Activated T-cell treated with anti-CD3 and anti-CD28 coated beads for 48 hours (primary cell): ENCODE measurements around the gene DCUN1D2.
"Not testable (repeated sequence)": the region's sequence is repeated elsewhere in the genome, so short reads cannot be mapped to it uniquely, and the experiment has no call there.

Experiments
- DNase-seq: peaks from one replicate; pipeline ENCODE4 v3.0.0-alpha.2; 2020; ENCODE audit warnings: low read depth

Gene DCUN1D2

DNA sequence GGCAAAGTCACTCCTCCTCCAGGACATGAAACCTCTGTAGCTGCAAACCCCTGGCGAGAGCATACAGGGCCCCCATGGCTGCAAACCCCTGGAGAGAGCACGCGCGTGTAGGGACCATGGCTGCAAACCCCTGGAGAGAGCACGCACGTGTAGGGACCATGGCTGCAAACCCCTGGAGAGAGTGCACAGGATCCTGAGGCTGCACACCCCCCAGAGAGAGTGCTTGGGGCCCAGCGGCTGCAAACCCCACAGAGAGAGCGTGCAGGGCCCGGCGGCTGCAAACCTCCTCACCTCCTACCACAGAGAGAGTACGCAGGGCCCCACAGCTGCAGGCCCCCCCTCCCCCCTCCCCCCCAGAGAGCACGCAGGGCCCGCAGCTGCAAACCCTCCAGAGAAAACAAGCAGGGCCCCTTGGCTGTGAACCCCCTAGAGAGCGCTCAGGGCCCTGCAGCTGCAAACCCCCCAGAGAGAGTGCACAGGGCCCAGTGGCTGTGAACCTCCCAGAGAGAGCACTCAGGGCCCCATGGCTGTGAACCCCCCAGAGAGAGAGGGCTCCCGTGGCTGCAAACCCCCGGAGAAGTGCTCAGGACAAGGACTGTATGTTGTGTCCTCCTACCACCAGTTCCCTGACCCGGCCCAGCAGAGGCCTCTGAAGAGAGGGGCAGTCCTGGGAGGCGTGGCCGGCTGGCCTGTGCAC, 44.6 kb downstream of the DCUN1D2 start:
- DNase-seq = no peak

DNA sequence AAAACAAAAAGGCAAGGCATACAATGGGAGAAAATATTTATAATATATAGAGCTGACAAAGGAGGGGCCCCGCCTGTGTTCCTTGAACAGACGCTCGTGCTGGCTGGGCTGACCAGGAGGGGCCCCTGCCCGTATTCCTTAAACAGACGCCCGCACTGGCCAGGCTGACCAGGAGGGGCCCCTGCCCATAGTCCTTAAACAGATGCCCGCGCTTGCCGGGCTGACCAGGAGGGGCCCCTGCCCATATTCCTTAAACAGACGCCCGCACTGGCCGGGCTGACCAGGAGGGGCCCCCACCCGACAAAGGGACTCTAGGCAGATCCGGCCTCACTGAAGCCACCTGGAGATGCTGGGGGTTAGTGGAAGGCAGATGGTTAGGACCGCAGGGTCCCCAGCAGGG, 46.5 kb downstream of the DCUN1D2 start:
- DNase-seq = no peak

DNA sequence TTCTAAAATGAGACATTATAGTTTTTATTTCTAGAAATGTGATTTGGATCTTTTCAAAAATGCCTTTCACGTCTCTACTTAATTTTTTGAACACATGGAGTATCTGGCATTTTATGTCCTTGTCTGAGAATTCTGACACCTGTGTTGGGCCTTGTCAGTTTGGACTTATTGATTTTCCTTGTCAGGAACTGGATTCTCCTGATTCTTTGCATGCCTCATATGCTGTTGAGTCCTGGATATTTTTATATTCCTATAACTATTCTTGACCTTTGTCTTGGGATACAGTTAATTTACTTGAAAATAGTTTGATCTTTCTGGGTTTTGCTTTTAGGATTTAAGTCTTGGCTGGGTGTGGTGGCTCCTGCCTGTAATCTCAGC, 47.5 kb downstream of the DCUN1D2 start:
- no peak for DNase-seq

DNA sequence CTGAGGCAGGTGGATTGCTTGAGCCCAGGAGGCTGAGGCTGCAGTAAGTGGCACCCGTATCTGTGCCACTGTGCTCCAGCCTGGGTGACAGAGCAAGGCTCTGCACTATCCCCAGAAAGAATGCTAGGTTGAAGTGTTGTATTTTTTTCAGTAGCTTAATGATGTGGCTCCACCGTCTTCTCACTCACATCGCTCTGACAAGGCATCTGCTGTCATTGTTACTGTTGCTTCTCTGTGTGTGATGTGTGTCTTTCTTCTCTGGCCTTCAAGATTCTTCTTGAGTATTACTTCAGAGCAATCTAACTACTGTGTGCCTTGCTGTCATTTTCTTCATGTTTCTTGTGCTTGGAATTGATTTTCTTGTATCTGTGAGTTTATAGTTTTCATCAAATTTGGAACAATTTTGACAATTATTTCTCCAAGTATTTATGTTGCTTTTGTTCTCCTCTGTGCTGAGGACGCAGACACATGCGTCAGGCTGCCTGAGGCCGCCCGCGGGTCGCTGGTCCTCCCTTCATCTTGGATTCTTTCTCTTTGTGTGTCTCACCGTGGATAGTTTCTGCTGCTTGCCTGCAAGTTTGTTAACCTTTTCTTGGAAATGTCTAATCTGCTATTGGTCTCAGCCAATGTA, 48.0 kb downstream of the DCUN1D2 start:
- DNase-seq = no peak

DNA sequence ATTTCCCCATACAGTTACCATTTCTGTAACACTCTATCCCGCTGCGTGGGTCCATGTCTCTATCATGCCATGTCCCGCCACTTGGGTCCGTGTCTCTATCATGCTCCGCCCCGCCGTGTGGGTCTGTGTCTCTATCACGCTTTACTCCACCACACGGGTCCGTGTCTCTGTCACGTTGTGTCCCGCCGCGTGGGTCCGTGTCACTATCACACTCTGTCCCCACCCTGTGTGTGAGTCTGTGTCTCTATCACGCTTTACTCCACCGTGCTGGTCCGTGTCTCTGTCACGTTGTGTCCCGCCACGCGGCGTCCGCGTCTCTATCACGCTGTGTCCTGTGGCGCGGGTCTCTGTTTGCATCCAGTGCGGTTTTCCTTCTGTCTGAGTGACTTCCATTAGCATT, 48.9 kb downstream of the DCUN1D2 start:
- no peak for DNase-seq

DNA sequence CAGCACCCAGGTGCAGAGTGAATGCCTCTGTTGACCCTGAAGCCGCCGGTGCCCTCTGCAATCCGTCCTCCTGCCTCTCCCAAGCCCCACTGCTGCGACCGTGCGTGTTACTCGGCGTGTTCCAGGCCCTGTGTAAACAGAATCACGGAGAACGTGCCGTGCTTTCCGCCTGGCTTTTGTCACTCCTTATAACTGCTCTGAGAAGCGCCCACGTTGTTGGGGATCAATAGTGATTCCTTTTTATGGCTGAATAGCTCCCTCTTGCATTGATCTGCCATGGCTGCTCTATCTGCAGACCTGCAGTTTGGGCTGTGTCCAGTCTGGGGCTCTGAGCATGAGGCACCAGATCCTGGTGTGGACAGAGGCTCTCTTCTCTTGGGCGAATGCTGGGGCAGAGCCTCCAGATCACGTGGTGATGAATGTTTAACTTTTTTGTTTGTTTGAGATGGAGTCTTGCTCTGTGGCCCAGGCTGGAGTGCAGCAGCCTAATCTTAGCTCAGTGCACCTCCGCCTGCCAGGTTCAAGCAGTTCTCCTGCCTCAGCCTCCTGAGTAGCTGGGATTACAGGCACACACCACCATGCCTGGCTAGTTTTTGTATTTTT, 53.0 kb downstream of the DCUN1D2 start:
- DNase-seq = no peak

DNA sequence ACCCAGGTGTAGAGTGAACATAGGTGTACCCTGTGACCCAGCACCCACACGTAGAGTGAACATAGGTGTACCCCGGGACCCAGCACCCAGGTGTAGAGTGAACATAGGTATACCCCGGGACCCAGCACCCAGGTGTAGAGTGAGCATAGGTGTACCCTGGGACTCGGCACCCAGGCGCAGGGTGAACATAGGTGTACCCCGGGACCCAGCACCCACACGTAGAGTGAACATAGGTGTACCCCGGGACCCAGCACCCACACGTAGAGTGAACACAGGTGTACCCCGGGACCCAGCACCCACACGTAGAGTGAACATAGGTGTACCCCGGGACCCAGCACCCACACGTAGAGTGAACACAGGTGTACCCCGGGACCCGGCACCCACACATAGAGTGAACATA, 53.6 kb downstream of the DCUN1D2 start:
- DNase-seq = not testable (repeated sequence)

DNA sequence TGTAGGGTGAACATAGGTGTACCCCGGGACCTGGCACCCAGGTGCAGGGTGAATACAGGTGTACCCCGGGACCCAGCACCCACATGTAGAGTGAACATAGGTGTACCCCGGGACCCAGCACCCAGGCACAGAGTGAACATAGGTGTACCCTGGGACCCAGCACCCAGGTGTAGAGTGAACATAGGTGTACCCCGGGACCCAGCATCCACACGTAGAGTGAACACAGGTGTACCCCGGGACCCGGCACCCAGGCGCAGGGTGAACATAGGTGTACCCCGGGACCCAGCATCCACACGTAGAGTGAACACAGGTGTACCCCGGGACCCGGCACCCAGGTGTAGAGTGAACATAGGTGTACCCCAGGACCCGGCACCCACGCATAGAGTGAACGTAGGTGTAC, 54.6 kb downstream of the DCUN1D2 start:
- DNase-seq = not testable (repeated sequence)

DNA sequence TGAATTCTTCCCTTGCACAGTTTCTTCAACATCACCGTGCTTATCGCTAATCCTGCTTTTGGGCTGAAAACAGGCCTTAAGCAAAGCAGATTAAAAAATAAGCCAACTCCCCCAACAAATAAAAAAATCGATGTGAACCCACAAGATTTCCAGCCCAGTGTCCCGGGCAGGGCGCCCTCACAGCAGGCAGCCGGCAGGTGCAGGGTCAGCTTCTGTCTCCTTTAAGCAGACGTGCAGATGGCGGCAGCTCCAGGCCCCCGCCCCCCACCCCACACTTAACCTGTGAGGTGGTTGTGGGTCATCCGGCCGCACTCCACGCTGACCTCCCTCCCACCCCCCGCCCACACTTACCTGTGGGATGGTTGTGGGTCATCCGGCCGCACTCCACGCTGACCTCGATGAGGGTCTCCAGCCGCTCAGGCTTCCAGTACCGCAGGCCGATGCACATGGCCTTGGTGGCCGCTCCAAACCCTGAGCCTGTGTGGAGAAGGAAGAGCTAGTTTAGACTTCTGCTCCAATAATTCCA, 57.1 kb downstream of the DCUN1D2 start:
- no peak for DNase-seq

DNA sequence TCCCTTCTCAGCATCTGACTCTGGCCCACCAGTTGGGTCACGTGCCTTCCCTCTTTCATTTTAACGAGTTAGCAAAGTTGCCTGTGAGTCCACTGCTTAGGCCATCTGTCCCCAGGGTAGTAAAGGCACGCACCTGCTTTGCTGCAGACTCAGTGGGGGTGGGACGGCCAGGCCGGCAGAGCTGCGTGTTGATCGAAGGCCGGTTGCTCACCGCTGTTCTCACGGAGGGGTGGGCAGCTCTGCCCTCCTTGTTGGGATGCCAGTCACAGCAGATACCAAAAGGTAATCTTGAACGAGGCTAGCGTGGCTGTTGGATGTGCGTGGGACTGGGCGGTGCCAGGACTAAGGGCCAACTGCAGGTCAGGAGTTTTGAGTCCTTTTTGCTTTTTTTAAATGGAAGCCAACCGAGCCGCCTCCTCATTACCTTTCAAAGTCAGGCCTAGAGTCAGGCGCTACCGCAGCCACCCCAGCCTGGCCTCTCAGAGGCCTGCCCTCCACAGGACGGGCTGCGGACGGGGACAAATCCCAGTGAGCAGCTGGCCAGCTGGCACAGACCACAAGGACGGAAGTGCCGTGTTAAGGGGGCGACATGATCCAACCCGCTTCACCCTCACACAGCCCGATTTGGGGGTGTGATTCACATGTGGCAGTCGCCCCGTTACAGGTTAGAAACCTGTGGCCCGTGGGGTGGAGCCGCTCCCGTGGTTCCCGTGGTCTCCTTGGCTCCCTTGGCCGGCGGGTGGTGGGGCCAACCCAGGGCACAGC, 57.8 kb downstream of the DCUN1D2 start:
- no peak for DNase-seq

DNA sequence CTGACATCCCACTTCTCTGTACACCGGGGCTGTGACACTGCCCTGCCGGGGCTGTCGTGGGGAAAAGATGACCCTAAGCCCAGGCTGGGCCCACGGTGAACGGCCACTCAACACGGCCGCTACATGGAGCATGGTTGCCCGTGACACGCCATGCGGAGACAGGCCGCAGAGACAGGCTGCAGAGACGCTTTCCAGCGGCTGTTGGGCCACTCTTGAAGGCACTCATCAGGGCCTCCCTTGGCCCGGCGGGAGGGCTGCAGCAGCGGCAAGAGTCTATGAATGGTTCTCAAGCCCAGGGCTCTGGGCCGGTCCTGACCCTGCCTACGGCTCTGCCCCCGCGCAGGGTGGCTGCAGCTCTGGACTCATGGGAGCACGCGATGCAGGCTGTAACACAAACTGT, 59.3 kb downstream of the DCUN1D2 start:
- DNase-seq = no peak

DNA sequence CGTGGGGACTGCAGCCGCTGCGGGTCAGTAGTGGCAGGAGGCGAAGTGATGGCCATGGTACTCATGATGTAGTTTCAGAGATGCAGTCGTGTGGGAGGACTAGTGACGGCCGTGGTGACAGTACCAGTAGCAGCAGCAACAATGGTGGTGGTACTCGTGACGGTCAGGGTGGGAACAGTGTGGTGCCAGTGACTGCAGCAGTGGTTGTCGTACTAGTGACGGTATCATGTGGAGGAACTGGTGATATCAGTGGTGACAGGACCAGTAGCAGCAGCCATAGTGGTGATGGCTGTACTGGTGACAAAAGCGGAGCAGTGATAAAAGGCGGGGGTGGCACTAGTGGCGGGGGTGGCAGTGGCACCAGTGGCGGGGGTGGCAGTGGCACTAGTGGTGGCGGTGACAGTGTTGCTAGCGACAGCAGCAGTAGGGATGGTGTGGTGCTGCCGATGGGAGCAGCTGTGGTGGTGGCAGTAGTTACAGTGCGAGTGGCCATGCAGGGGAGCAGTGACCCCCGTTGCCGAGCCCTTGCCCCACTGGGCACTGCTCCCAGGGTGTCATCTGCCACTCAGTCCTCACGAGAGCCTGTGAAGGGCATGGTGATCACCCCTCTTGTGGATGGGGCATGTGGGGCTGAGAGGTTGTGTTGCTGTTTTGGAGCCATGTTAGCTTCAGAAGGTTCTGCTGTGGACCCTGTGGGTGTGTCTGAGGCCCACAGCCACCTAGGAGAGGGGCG, 60.0 kb downstream of the DCUN1D2 start:
- DNase-seq = no peak

DNA sequence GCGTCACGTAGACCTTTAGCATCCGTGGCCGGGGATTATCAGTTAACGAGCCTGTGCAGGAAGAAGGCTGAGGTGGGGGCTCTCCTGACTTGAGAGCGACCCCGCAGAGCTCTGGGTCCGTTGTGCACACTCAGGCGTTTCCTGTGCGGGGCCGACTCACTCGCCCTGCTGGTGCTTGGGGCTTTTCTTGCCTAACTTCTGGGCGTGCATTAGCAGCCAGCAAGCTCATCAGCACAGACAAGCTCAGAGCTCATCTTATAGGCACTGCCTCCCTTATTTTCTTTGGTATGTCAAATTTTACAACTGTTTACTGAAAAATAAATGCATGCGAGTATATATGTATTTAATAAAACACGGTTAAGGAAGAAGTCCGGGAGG, 60.9 kb downstream of the DCUN1D2 start:
- DNase-seq = no peak

DNA sequence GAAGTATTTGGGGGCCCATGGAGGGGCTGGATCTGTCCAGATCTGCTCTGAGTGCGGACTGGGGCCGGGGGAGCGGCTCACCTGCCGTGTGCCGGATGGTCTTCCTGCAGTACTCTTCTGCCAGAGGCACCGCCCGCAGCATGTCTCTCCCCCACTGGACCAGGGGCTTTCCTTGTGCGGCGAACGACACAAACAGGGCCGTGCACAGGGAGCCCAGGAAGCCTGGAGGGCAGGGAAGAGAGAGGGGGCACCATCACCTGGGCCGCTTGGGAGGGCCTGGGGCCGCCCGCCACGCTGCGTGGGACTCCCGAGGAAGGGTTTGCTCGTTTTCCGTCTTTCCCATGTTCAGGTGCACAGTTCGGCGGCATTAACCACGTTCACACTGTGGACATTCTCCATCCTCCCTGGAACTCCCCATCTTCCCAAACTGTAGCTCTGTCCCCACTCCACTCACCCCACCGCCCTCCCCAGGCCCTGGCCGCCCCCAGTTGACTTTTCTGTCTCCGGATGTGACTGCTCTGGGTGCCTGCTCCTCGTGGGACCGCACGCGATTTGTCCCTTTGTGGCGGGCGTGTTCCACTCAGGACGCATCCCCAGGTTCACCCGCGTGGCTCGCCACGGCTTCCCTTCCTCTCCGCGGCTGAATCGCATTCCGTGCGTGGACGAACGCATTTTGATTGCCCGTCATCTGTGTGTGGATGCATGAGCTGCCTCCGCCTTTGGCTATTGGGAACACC, 61.5 kb downstream of the DCUN1D2 start:
- DNase-seq = no peak

DNA sequence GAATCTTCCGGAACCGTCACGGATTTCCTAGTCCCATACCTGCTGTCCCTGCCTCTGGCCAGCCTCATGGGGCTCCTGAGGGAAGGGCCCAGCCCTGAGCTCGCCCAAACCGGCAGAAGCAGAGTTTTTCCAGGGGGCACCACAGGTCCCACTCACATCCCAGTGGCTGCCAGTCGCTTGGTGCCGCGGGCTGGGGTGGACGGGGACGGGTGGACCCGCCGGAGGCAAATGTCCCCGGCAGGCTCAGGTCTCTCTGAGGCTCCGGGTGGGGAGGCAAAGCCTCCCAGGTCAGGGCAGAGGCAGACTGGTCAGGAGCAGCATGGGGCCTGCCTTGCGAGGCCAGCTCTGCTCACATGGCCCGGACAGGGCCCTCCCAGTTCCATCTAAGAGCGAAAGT, 62.0 kb downstream of the DCUN1D2 start:
- no peak for DNase-seq

DNA sequence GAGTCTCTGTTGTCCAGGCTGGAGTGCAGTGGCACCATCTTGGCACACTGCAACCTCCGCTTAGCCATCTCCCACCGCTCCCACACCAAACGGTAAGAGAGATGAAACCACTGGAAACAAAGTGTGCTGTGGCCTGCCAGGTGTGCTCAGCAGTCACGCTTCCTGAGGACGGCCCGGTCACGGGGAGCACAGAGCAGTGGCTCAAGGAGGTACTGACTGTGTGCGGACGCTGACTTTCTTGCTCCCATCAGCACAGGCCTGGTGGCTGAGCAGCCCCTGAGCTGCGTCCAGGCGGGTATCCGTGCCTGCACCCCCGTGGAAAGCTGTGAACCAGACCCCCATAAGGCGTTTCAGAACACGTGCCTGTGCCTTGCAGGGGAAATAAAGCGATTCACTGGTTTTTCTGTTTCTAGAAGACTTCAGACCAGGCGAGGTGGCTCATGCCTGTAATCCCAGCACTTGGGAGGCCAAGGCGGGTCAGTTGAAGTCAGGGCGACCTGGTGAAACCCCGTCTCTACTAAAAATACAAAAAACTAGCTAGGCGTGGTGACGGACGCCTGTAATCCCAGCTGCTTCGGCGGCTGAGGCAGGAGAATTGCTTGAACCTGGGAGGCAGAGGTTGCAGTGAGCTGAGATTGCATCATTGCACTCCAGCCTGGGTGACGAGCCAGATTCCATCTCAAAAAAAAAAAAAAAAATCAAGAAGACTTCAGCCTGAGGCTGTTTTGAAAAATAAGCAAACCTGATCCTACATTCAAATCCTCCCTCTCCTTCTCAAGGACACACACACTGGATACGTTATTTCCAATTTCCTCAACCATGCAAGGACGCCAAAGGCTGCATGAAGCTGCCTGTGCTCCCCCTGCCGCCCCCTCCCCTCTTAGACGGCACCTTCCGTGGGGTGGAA, 62.7 kb downstream of the DCUN1D2 start:
- no peak for DNase-seq

DNA sequence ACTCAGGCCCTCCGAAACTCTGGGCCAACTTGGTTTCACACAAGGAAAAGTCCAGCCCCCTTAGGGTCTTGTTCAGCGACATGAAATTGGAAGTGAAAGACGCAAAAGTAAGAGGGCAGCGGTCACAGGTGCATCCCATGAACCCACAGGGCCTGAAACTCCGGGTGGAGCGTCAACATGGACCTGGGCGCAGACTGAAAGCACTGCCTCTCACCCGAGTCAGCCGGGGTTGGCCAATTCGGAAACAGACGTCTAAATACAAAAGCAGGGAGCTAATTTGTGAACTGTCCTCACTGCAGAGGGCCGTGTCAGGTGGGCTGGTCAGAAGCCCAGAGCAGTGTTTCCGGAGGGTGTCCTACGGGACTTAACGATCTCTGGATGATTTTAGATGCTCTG, 63.9 kb downstream of the DCUN1D2 start:
- DNase-seq = no peak

DNA sequence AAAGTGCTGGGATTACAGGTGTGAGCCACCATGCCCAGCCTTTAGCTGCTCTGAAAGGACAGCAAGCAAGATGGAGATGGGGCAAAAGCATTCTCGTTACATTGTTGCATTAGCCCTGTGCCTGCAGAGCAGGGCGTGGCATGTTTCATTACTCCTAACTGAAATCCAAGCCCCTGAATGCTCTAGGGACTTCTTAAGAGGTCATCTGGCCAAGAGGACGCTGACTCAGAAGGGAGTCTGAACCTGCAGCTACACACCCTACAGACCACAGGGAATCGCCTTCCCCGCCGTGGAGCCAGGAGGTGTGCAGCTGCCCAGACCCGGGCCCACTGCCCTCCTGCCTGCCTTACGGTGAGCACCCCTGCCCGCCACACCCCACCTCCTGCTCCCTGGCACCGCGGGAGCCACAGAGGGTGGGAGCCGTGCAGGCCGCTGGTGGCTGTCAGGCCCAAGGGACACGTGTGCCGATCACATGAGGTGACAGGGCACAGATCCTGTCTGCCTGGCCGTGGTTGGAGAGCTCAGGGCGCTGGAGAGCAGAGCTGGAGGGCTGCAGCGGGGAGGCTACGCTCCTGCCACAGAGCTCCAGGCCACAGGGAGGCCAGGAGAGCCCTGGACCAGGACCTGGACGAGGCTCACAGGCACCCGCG, 64.4 kb downstream of the DCUN1D2 start:
- no peak for DNase-seq

DNA sequence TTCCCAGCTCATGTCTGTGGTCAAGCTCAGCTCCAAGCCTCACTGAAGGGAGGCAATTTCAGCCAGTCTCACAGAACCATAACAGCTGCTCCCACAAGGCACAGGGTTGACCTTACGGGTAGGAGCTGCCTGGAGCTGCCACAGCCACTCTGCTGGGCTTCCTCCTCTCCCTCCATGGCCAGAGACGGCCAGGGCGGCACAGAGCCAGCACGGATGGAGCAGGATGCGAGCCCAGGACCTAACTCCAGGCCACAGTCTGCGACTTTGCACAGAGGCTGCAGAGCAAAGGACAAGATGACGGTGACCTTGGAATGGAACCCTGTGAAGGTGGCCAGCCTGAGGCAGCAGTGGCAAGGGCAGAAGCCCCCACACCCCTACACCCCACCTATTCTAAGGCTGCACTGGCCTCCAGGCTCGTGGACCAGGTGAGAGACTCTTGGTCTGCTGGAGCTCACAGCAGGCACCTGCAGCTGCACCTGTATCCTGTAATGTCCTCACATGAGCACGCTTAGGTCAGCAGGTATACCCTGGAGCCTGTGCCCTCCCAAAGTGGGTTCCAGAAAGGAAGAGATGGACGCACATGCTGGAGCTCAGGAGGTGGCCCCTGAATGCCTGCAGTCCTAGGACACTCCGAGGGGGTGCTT, 66.9 kb downstream of the DCUN1D2 start:
- DNase-seq = no peak
